GM21423 (cell line): ENCODE data around the gene PLXNA2.

Source experiments
- ATAC-seq: cut with Tn5 transposase; IDR thresholded peaks from one replicate; pipeline ENCODE4 v1.9.1; 2021; ENCODE audit warnings: mild to moderate bottlenecking, moderate library complexity; ENCODE audit not compliant: unreplicated experiment

The PLXNA2 gene

GRCh38 chr1:208243967-208244916 is at the start of gene PLXNA2:
PLXNA2 (minus strand) TSS chr1:208244384; CDS start chr1:208217922, 26,462 bp downstream.
- peak; percentile 43 for ATAC-seq

GRCh38 chr1:208292908-208293307 is 48.7 kb upstream of the PLXNA2 start:
- ATAC-seq, result no peak

GRCh38 chr1:208291923-208292711 is 47.9 kb upstream of the PLXNA2 start:
- no peak for ATAC-seq

GRCh38 chr1:208291129-208291528 is 46.9 kb upstream of the PLXNA2 start:
- no peak for ATAC-seq

- ATAC-seq, result no peak
These were observed 45.5 kb upstream of the PLXNA2 start for GRCh38 chr1:208289716-208290115.

- ATAC-seq, result no peak
These were observed 44.3 kb upstream of the PLXNA2 start for GRCh38 chr1:208288495-208288894.

- ATAC-seq, result no peak
These were observed 36.7 kb upstream of the PLXNA2 start for GRCh38 chr1:208280681-208281450.

- no peak for ATAC-seq
These were observed 35.8 kb upstream of the PLXNA2 start for GRCh38 chr1:208279826-208280588.

GRCh38 chr1:208278638-208279037 is 34.5 kb upstream of the PLXNA2 start:
- ATAC-seq, result no peak

- no peak for ATAC-seq
These were observed 32.7 kb upstream of the PLXNA2 start for GRCh38 chr1:208276757-208277435.

GRCh38 chr1:208275083-208275482 is 30.9 kb upstream of the PLXNA2 start:
- ATAC-seq, result no peak

- ATAC-seq, result no peak
These were observed 29.3 kb upstream of the PLXNA2 start for GRCh38 chr1:208273386-208274017.

GRCh38 chr1:208272713-208273112 is 28.5 kb upstream of the PLXNA2 start:
- ATAC-seq, result no peak

GRCh38 chr1:208272311-208272710 is 28.1 kb upstream of the PLXNA2 start:
- ATAC-seq, result no peak

- no peak for ATAC-seq
These were observed 27.1 kb upstream of the PLXNA2 start for GRCh38 chr1:208271236-208271635.

- no peak for ATAC-seq
These were observed 26.5 kb upstream of the PLXNA2 start for GRCh38 chr1:208270651-208271141.

GRCh38 chr1:208269338-208269666 is 25.1 kb upstream of the PLXNA2 start:
- ATAC-seq, result no peak

GRCh38 chr1:208268541-208269337 is 24.6 kb upstream of the PLXNA2 start:
- ATAC-seq, result no peak
